ENCODE results near the gene EP300.
"Not testable (repeated sequence)": the region's sequence is repeated elsewhere in the genome, so short reads cannot be mapped to it uniquely, and the experiment has no call there.

GRCh38 chr22:41064326-41064725 is 28.1 kb upstream of the EP300 start:
- TF ChIP-seq, protein P1, sequence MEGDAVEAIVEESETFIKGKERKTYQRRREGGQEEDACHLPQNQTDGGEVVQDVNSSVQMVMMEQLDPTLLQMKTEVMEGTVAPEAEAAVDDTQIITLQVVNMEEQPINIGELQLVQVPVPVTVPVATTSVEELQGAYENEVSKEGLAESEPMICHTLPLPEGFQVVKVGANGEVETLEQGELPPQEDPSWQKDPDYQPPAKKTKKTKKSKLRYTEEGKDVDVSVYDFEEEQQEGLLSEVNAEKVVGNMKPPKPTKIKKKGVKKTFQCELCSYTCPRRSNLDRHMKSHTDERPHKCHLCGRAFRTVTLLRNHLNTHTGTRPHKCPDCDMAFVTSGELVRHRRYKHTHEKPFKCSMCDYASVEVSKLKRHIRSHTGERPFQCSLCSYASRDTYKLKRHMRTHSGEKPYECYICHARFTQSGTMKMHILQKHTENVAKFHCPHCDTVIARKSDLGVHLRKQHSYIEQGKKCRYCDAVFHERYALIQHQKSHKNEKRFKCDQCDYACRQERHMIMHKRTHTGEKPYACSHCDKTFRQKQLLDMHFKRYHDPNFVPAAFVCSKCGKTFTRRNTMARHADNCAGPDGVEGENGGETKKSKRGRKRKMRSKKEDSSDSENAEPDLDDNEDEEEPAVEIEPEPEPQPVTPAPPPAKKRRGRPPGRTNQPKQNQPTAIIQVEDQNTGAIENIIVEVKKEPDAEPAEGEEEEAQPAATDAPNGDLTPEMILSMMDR (IDR thresholded peaks at IDR 0.05): not testable (repeated sequence)
- TF ChIP-seq POLR2A (IDR thresholded peaks at IDR 0.05): not testable (repeated sequence)
